ENCODE data around the gene RPS2.
"Not testable (repeated sequence)": the region's sequence is repeated elsewhere in the genome, so short reads cannot be mapped to it uniquely, and the experiment has no call there.

Gene RPS2

GRCh38 chr16:1964506-1965395, at the start of gene RPS2:
Gene RPS2, minus strand, starts transcription at chr16:1964826. Its CDS starts 201 bp downstream, at chr16:1964625.
- no peaks in the 10 kb centered on the region for H3K9me3 ChIP-seq (ENCODE audit: low read length)
- H3K79me2 ChIP-seq (ENCODE audit: insufficient read depth, low read length) = peaks cover 21% of the 10 kb centered on the region
- H3K9me2 ChIP-seq (ENCODE audit: low read depth, low read length) = no peaks in the 10 kb centered on the region
- H3K9ac ChIP-seq (ENCODE audit: low read length) = peak within 1 kb of the TSS; percentile 99
- no peak within 1 kb of the TSS for H2AFZ ChIP-seq (ENCODE audit: low read length)
- H3K4me1 ChIP-seq (ENCODE audit: insufficient read depth, low read length, severe bottlenecking) = peaks cover 42% of the 10 kb centered on the region
- H3F3A ChIP-seq (ENCODE audit: insufficient read depth, low read length) = peaks cover 16% of the 10 kb centered on the region
- H3K4me3 ChIP-seq (ENCODE audit: low read depth, low read length, poor library complexity, severe bottlenecking) = peak within 1 kb of the TSS; percentile 97
- H3K36me3 ChIP-seq (ENCODE audit: insufficient read depth, low read length) = peaks cover 35% of the 10 kb centered on the region
- TF ChIP-seq CTCF (IDR thresholded peaks at IDR 0.05; ENCODE audit: low read length) = no peak; the same call in 1 of the 2 replicates
- no peak for TF ChIP-seq EZH2 (IDR thresholded peaks at IDR 0.05; ENCODE audit: borderline replicate concordance, low read length)
- H4K20me1 ChIP-seq (ENCODE audit: insufficient read depth, low read length) = no peaks in the 10 kb centered on the region
- H3K27ac ChIP-seq (ENCODE audit: low read depth, low read length, poor library complexity, severe bottlenecking) = peak within 1 kb of the TSS; percentile 84
- no peaks in the 10 kb centered on the region for H3K27me3 ChIP-seq (ENCODE audit: insufficient read depth, low read length)
- H3K4me2 ChIP-seq (ENCODE audit: low read length) = peak within 1 kb of the TSS; percentile 97

GRCh38 chr16:2013527-2013926, 48.9 kb upstream of the RPS2 start:
- H3K4me1 ChIP-seq (ENCODE audit: insufficient read depth, low read length, severe bottlenecking) = peaks cover 16% of the 10 kb centered on the region
- peaks cover 6% of the 10 kb centered on the region for H3K79me2 ChIP-seq (ENCODE audit: insufficient read depth, low read length)
- TF ChIP-seq CTCF (IDR thresholded peaks at IDR 0.05; ENCODE audit: low read length) (no peak), EZH2 (IDR thresholded peaks at IDR 0.05; ENCODE audit: borderline replicate concordance, low read length) (no peak)
- H2AFZ ChIP-seq (ENCODE audit: low read length) = no peak overlapping the region
- H3K9me3 ChIP-seq (ENCODE audit: low read length) = no peaks in the 10 kb centered on the region
- no peaks in the 10 kb centered on the region for H3K9me2 ChIP-seq (ENCODE audit: low read depth, low read length)
- no peaks in the 10 kb centered on the region for H3K36me3 ChIP-seq (ENCODE audit: insufficient read depth, low read length)
- H3K4me2 ChIP-seq (ENCODE audit: low read length) = no peak overlapping the region
- H3K4me3 ChIP-seq (ENCODE audit: low read depth, low read length, poor library complexity, severe bottlenecking) = no peak overlapping the region
- no peak overlapping the region for H3K9ac ChIP-seq (ENCODE audit: low read length)
- no peak overlapping the region for H3K27ac ChIP-seq (ENCODE audit: low read depth, low read length, poor library complexity, severe bottlenecking)
- H4K20me1 ChIP-seq (ENCODE audit: insufficient read depth, low read length) = no peaks in the 10 kb centered on the region
- H3K27me3 ChIP-seq (ENCODE audit: insufficient read depth, low read length) = no peaks in the 10 kb centered on the region
- H3F3A ChIP-seq (ENCODE audit: insufficient read depth, low read length) = no peaks in the 10 kb centered on the region

- Histone ChIP-seq H3K4me1 (ENCODE audit: insufficient read depth, low read length, severe bottlenecking) (peaks cover 34% of the 10 kb centered on the region), H3K79me2 (ENCODE audit: insufficient read depth, low read length) (peaks cover 11% of the 10 kb centered on the region)
- H3K27ac ChIP-seq (ENCODE audit: low read depth, low read length, poor library complexity, severe bottlenecking); H3F3A ChIP-seq (ENCODE audit: insufficient read depth, low read length); H3K4me2 ChIP-seq (ENCODE audit: low read length); H3K9me2 ChIP-seq (ENCODE audit: low read depth, low read length); H4K20me1 ChIP-seq (ENCODE audit: insufficient read depth, low read length); H3K4me3 ChIP-seq (ENCODE audit: low read depth, low read length, poor library complexity, severe bottlenecking); H3K27me3 ChIP-seq (ENCODE audit: insufficient read depth, low read length); H3K9ac ChIP-seq (ENCODE audit: low read length); H3K9me3 ChIP-seq (ENCODE audit: low read length); H2AFZ ChIP-seq (ENCODE audit: low read length); H3K36me3 ChIP-seq (ENCODE audit: insufficient read depth, low read length): not testable (repeated sequence)
Measured at GRCh38 chr16:2011726-2012125, 47.1 kb upstream of the RPS2 start.

Data from OCI-LY1 (cell line).